Neural cell (in vitro differentiated cells): ENCODE measurements around the gene FAAH. TPM values are rescaled to one million over a fixed set of nuclear protein-coding genes. Genes with fewer than 3 reads are reported as not detected.
A peak's percentile ranks its signal among the peaks of the same experiment; 100 is the strongest.

Experiments used
- H2AFZ ChIP-seq: fragments of 200-600, 300-800 bp; sonication (generic), shearing (Covaris generic); 2 replicates; pipeline ENCODE4 v1.6.0; 2014; ENCODE audit warnings: low read depth, mild to moderate bottlenecking, antibody characterized with exemption, low read length, moderate library complexity
- H3F3A ChIP-seq: fragments of 200-600 bp; shearing (Covaris generic); 2 replicates; pipeline ENCODE4 v1.6.1; 2016; ENCODE audit warnings: mild to moderate bottlenecking, moderate library complexity, mixed read lengths, antibody characterized with exemption, low read length; ENCODE audit not compliant: insufficient read depth, poor library complexity, severe bottlenecking
- H3K27ac ChIP-seq: fragments of 200-600, 300-800 bp; sonication (generic), shearing (Covaris generic); 2 replicates; pipeline ENCODE4 v1.5.1; 2014; ENCODE audit warnings: mild to moderate bottlenecking, low read length, moderate library complexity
- H3K27me3 ChIP-seq: fragments of 300-800, 200-600 bp; sonication (generic), shearing (Covaris generic); 2 replicates; pipeline ENCODE4 v1.6.0; 2014; ENCODE audit warnings: mild to moderate bottlenecking, low read depth, low read length, moderate library complexity; ENCODE audit not compliant: insufficient read depth
- H3K36me3 ChIP-seq: fragments of 300-800, 200-600 bp; sonication (generic), shearing (Covaris generic); 2 replicates; pipeline ENCODE4 v1.5.1; 2014; ENCODE audit warnings: mild to moderate bottlenecking, antibody characterized with exemption, low read length, moderate library complexity; ENCODE audit not compliant: insufficient read depth
- H3K4me2 ChIP-seq: fragments of 300-800, 200-600 bp; sonication (generic), shearing (Covaris generic); 2 replicates; pipeline ENCODE4 v1.6.0; 2014; ENCODE audit warnings: mild to moderate bottlenecking, low read length
- H3K4me3 ChIP-seq: fragments of 300-800, 200-600 bp; sonication (generic), shearing (Covaris generic); 2 replicates; pipeline ENCODE4 v1.5.1; 2014; ENCODE audit warnings: mild to moderate bottlenecking, low read length, moderate library complexity
- H3K79me2 ChIP-seq: fragments of 200-600 bp; shearing (Covaris generic); replicated peaks from 2 replicates; pipeline ENCODE4 v1.6.0; 2014; ENCODE audit warnings: mild to moderate bottlenecking, low read length, moderate library complexity; ENCODE audit not compliant: insufficient read depth
- H3K9ac ChIP-seq: fragments of 300-800, 200-600 bp; sonication (generic), shearing (Covaris generic); 2 replicates; pipeline ENCODE4 v1.6.1; 2016; ENCODE audit warnings: mild to moderate bottlenecking, low read length, mixed read lengths
- H3K9me2 ChIP-seq: fragments of 200-600 bp; shearing (Covaris generic); 2 replicates; pipeline ENCODE4 v1.6.1; 2016; ENCODE audit warnings: mild to moderate bottlenecking, low read length, mixed read lengths; ENCODE audit not compliant: insufficient read depth
- H3K9me3 ChIP-seq: fragments of 200-600, 300-800 bp; sonication (generic), shearing (Covaris generic); 2 replicates; pipeline ENCODE4 v1.6.1; 2016; ENCODE audit warnings: mild to moderate bottlenecking, mixed run types, low read length, moderate library complexity, mixed read lengths
- H4K20me1 ChIP-seq: fragments of 200-600 bp; shearing (Covaris generic); 2 replicates; pipeline ENCODE4 v1.6.1; 2016; ENCODE audit warnings: mild to moderate bottlenecking, mixed run types; ENCODE audit not compliant: insufficient read depth
- CTCF ChIP-seq: fragments of 450-650 bp; IDR thresholded peaks from 2 replicates; pipeline ENCODE4 v1.5.1; 2014; ENCODE audit warnings: antibody characterized with exemption, mild to moderate bottlenecking, moderate library complexity; ENCODE audit not compliant: poor library complexity, severe bottlenecking
- EP300 ChIP-seq: fragments of 450-650 bp; conservative IDR thresholded peaks from 2 replicates; pipeline ENCODE4 v1.6.1; 2014; ENCODE audit warnings: antibody characterized with exemption, mild to moderate bottlenecking, moderate library complexity; ENCODE audit not compliant: poor library complexity, severe bottlenecking
- EZH2 ChIP-seq: fragments of 200-600, 300-800 bp; shearing (Covaris generic), sonication (generic); IDR thresholded peaks from 2 replicates; pipeline ENCODE4 v1.6.1; 2014; ENCODE audit warnings: antibody characterized with exemption, low read length, borderline replicate concordance, mild to moderate bottlenecking; ENCODE audit not compliant: insufficient read depth, poor library complexity, severe bottlenecking
- MXI1 ChIP-seq: fragments of 450-650 bp; conservative IDR thresholded peaks from 2 replicates; pipeline ENCODE4 v1.6.1; 2014; ENCODE audit warnings: antibody characterized with exemption, mild to moderate bottlenecking; ENCODE audit not compliant: poor library complexity, severe bottlenecking
- POLR2AphosphoS5 ChIP-seq: IDR thresholded peaks from 2 replicates; pipeline ENCODE4 v1.6.1; 2012
- RAD21 ChIP-seq: fragments of 450-650 bp; conservative IDR thresholded peaks from 2 replicates; pipeline ENCODE4 v1.6.1; 2014; ENCODE audit warnings: antibody characterized with exemption, mild to moderate bottlenecking, moderate library complexity
- REST ChIP-seq: IDR thresholded peaks from 2 replicates; pipeline ENCODE4 v1.6.1; 2012; ENCODE audit warnings: borderline replicate concordance
- SMC3 ChIP-seq: fragments of 450-650 bp; conservative IDR thresholded peaks from 2 replicates; pipeline ENCODE4 v1.6.1; 2014; ENCODE audit warnings: antibody characterized with exemption, mild to moderate bottlenecking, moderate library complexity; ENCODE audit not compliant: poor library complexity
- TAF1 ChIP-seq: IDR thresholded peaks from 2 replicates; pipeline ENCODE4 v1.6.1; 2012; ENCODE audit warnings: low read depth
- polyA plus RNA-seq: library from polyadenylated mRNA; depleted of rRNA; stranded (reverse); fragments of >200 nt; gene quantifications from 2 replicates; pipeline ENCODE4 v1.2.3, GENCODE V29; 2014

Gene FAAH
- polyA plus RNA-seq, 1 donor from 2014 or later = 106 TPM

DNA sequence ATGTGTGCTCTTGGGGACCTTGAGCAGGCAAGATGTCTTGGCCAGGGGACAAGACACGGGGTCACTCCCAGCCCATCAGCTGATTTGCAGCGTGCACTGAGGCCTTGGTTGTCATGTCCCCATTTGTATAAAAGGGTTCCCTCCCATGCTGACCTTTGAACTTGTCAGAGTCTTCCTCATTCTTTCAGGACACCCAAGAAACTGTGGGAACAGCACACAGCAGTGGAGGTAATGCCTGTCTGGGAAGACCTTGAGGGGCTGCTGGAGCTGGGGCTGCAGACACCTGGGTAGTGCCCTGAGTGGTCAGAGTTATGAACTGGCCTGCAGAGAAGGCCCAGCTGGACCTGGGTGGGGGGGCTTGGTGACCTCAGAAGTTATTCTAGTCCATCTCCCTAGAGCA is 46.4 kb downstream of the FAAH start:
- no peak for TF ChIP-seq EZH2
- no peak for TF ChIP-seq POLR2AphosphoS5
- no peak for TF ChIP-seq SMC3
- TF ChIP-seq REST = no peak
- no peak for TF ChIP-seq CTCF
- TF ChIP-seq EP300 = no peak
- no peak for TF ChIP-seq MXI1
- no peak for TF ChIP-seq RAD21
- no peak for TF ChIP-seq TAF1
- Histone ChIP-seq H3K27me3 (peaks cover 17% of the 10 kb centered on the region), H3K79me2 (no peaks in the 10 kb centered on the region), H3K4me3 (no peak overlapping the region), H2AFZ (no peak overlapping the region), H3K36me3 (no peaks in the 10 kb centered on the region), H3K9ac (no peak overlapping the region), H3F3A (no peaks in the 10 kb centered on the region), H3K9me3 (no peaks in the 10 kb centered on the region), H4K20me1 (no peaks in the 10 kb centered on the region), H3K9me2 (no peaks in the 10 kb centered on the region), H3K4me2 (no peak overlapping the region), H3K27ac (no peak overlapping the region)

- Histone ChIP-seq H3K36me3 (no peaks in the 10 kb centered on the region), H3K4me3 (no peak overlapping the region), H3K9me2 (no peaks in the 10 kb centered on the region), H3K4me2 (no peak overlapping the region), H4K20me1 (no peaks in the 10 kb centered on the region), H3K9ac (no peak overlapping the region), H3K9me3 (no peaks in the 10 kb centered on the region), H3K79me2 (no peaks in the 10 kb centered on the region), H3K27ac (no peak overlapping the region), H2AFZ (no peak overlapping the region), H3F3A (no peaks in the 10 kb centered on the region), H3K27me3 (peaks cover 37% of the 10 kb centered on the region)
- no peak for TF ChIP-seq TAF1
- TF ChIP-seq REST = no peak
- TF ChIP-seq RAD21 = peak; percentile 43
- no peak for TF ChIP-seq POLR2AphosphoS5
- TF ChIP-seq EP300 = no peak
- peak; percentile 64 for TF ChIP-seq SMC3
- peak; percentile 79 for TF ChIP-seq CTCF
- TF ChIP-seq EZH2 = no peak
- TF ChIP-seq MXI1 = no peak
These were observed 48.4 kb downstream of the FAAH start for GRCh38 chr1:46442317-46443161.
